Stimulated activated CD4-positive, alpha-beta T cell treated with anti-CD3 and anti-CD28 coated beads, Interleukin-4, amount 100 ng/mL, for 1 hour (primary cell): ENCODE results near the gene ZFYVE9.
"Not testable (repeated sequence)": the region's sequence is repeated elsewhere in the genome, so short reads cannot be mapped to it uniquely, and the experiment has no call there.

ENCODE experiments used
- DNase-seq: peaks from one replicate; pipeline ENCODE4 v3.0.0-alpha.2; 2020

Gene ZFYVE9

GRCh38 chr1:52150445-52150844 lies 8.6 kb downstream of the ZFYVE9 start:
- DNase-seq: not testable (repeated sequence)

DNA sequence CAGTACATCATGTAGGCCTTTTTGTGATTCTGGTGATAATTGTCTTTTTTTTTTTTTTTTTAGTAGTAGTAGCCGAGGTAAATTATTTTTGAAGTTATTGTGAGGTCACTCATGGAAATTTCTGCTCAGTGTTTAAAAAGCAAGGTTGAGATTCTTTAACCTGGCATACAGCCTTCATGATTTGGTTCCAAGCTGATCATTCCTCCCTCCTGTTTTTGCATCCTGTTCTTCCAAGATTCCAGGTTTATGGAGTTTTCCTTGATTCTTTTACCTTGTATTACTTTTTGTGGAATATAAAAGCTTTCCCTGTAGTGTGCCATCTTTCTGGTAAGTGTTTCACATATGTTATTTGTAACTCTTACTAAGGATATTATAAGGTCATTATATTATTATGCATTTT lies 9.1 kb downstream of the ZFYVE9 start:
- no peak for DNase-seq

- DNase-seq: no peak
These were observed 10.7 kb downstream of the ZFYVE9 start for GRCh38 chr1:52152572-52152971.

DNA sequence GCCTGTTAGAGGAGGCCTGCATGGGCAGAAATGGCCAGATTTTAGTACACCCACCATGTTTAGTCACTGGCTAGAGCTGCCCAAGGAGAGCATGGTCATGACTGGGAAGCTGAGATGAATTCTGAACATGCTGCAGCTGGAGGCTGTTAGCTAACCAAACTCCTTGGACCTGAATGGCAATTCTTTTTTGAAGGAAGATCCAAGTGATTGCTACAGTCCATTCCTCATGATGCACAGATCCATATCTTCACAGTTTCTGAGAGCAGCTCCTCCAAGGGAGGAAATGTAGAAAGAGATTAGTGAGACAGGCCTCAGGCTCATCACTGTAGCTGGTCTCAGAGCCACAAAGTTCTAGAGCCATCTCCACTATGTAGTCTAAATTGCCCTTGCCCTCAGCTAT lies 11.1 kb downstream of the ZFYVE9 start:
- DNase-seq: no peak

DNA sequence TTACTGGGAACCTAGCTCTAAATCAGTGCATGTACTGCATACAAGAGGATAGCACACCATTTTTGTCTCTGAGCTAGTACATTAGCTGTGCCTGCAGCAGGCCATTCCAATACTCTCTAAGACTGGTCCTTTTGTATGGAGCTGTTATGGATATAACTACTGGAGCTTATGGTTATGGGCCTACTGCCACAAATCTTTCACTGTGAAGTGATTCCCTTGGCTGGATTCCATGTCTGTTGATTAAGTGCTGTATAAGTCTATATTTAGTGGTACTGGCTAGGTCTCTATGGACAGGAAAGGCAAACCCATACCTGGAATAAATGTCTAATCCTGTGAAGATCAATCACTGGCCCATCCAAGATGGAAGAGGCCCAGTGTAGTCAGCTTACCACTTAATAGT lies 12.0 kb downstream of the ZFYVE9 start:
- DNase-seq: no peak

DNA sequence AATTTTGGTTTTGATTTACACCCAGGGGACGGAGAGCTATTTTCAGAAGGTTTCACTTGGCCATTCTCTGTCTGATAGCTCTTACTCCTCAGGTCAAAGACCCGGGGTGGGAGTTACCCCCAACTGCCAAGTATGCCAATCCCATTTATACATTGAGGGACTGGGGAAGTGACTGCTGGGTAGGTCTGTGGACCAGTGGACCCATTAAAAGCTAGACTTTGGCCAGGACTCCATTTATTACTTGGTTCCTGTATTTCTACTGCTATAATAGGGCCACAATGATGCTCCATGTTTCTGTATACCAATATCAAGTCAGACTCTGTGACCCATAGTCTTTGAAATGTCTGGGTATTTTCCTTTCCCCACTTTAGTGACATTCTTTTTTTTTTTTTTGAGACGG lies 14.6 kb downstream of the ZFYVE9 start:
- no peak for DNase-seq

DNA sequence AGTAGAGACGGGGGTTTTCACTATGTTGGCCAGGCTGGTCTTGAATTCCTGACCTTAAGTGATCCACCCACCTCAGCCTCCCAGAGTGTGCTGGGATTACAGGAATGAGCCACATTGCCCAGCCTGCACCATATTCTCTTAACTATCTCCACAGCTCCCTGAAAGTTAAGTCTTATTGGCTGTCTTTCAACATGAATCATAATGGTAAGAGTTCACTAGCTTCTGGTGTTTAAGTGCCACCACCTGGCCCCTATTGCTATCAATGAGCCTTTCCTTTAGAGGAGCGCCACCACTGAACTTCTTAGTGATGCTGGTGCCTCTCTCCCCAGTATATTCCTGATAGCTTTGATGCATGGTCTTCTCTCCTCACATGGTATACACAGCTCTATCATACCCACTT lies 15.7 kb downstream of the ZFYVE9 start:
- DNase-seq: no peak

DNA sequence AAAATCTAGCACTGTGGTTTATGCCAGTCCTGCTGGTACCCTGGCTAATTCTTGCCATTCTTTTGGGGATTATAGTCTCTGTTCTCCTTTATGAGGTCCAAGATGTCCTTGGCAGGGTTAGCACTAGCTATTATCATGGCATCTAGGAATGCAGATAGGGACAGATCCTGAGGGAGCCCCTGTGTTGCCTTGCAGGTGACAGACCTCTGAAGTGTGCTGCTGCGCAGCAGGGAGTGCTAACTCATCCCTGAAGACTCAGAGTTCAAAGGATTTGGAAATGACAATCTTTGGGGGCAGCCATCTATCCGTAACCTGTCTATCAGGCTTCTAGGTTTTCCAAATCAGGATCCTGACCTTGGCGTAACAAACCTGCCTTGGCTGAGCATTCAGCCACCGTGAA lies 16.3 kb downstream of the ZFYVE9 start:
- DNase-seq: no peak

- DNase-seq: no peak
These were observed 17.3 kb downstream of the ZFYVE9 start for GRCh38 chr1:52159033-52159789.

- no peak for DNase-seq
These were observed 21.1 kb downstream of the ZFYVE9 start for GRCh38 chr1:52162947-52163346.

GRCh38 chr1:52164604-52165003 lies 22.7 kb downstream of the ZFYVE9 start:
- no peak for DNase-seq

DNA sequence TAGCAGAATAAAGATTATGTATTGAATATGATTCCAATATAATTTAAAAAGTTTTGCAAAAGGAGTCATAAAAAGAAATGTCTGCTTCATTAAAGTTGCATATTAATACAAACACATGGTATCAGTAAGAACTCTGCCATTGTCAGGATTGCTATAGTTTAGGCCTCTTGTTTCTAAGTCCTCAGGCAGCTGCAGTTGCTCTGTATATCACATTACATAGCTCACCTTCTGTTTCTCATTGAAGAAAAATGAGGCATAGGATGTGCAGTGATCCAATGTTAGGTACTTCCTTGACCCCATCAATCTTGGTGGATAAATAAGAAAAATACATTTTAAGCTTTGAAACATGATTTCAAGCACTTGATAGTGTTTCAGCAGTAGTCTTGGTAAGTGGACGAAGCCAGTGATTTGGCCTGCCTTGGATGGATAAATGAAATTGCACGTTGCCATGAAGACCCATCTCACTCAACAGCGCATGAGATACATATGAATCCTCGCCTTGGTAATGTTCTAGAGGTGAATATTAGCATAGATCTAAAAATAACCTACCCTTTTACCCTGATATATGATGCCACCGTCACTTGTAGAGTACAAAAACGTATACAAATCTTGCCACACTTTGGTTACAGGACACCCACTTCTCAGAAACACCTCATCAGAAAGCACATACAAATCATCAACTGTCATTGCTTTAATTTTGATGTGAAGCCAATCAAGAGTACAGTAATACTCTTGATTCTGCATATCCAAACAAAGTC lies 25.3 kb downstream of the ZFYVE9 start:
- DNase-seq: no peak

DNA sequence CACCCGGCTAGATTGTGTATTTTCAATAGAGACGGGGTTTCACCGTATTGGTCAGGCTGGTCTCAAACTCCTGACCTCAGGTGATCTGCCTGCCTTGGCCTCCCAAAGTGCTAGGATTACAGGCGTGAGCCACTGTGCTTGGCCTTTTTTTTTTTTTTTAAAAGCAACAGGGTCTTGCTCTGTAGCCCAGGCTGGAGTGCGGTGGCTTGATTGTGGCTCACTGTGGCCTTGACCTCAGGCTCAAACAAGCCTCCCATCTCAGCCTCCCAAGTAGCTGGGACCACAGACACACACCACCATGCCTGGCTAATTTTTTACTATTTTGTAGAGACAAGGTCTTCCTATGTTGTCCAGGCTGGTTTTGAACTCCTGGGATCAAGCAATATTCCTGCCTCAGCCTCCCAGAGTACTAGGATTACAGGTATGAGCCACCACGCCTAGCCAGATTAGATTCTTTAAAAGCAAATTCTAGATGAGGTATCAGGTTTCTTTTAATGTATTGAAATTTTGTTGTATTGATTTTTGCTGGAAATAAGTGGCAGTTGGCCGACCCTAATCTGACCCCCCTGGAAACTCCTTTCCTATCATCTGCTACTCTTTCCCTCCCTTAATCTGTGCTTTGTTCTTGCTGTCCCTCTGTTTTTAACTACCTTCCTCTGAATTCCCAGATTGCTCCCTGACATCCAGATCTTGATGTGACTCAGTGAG lies 26.6 kb downstream of the ZFYVE9 start:
- DNase-seq: no peak

- DNase-seq: not testable (repeated sequence)
These were observed 29.3 kb downstream of the ZFYVE9 start for GRCh38 chr1:52171149-52171548.

- no peak for DNase-seq
These were observed 37.2 kb downstream of the ZFYVE9 start for GRCh38 chr1:52179073-52179472.

DNA sequence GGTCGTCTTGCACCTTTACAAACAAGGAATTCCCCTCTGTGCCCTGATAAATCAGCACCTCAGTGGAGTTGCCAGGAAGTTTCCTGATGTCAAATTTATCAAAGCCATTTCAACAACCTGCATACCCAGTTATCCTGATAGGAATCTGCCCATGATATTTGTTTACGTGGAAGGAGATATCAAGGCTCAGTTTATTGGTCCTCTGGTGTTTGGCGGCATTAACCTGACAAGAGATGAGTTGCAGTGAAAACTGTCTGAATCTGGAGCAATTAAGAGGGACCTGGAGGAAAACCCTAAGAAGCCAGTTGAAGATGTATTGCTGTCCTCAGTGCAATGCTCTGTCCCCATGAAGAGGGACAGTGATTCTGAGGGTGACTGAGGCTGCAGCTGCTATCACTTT lies 38.3 kb downstream of the ZFYVE9 start:
- no peak for DNase-seq

GRCh38 chr1:52181759-52182158 lies 39.9 kb downstream of the ZFYVE9 start:
- not testable (repeated sequence) for DNase-seq

- not testable (repeated sequence) for DNase-seq
These were observed 40.4 kb downstream of the ZFYVE9 start for GRCh38 chr1:52182328-52182727.

DNA sequence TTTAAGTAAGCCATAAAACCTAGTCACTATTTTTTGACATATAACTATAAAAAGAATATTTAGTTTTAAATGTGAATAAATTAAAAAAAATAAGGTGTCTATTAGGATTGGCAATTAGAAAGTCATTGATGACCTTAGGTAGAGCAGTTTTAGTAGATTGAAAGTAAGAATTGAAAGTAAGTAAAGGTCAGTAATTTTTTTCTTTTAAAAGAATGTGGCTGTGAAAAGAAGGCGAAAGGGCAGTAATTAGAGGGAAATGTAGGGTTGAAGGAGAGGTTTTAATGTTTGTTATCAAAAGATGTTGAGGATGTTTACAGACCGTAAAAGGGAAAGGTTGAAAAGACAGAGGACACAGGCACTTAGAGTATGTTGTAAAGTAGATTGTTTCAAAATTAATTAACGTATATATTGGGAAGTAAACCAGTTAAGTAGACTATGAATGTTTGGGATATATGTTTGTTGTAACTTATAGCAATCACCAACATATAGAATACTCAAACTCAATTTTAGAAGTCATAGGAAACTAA lies 41.0 kb downstream of the ZFYVE9 start:
- no peak for DNase-seq

GRCh38 chr1:52186449-52186848 lies 44.6 kb downstream of the ZFYVE9 start:
- no peak for DNase-seq

- no peak for DNase-seq
These were observed 48.1 kb downstream of the ZFYVE9 start for GRCh38 chr1:52189898-52190480.

DNA sequence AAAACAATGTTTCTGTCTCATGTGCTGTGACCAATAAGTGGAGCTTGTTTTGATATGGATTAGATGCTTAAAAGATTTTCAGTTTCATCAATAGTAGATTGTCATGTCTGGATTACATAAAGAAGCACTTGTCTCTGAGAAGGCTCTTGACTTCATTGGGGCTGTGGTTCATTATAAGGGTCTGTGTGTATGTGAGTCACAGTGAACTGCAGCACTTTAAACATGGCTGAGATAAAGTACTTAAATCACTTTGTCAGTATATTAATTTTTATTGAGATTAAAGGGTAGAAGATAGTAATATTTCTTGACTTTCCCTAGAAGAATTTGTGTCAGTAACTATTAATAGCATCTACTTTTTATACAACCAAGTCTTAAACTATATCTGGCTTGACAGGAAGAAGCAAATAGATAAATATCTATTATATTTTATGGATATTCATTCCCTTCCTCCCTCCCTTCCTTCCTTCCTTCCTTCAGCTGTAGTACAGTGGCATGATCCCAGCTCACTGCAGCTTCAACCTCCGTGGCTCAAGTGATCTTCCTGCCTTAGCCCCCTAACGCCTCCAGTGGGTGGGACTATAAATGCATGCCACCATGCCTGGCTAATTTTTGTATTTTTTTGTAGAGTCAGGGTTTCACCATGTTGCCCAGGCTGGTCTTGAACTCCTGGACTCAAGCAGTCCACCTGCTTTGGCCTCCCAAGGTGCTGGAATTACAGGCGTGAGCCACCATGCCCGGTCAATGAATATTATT lies 48.8 kb downstream of the ZFYVE9 start:
- DNase-seq: no peak
